ENCODE measurements around the gene TAGLN. TPM values are rescaled to one million over a fixed set of nuclear protein-coding genes. Genes with fewer than 3 reads are reported as not detected.

Gene TAGLN
- total RNA-seq, 1 donor, result 3,614 TPM

DNA sequence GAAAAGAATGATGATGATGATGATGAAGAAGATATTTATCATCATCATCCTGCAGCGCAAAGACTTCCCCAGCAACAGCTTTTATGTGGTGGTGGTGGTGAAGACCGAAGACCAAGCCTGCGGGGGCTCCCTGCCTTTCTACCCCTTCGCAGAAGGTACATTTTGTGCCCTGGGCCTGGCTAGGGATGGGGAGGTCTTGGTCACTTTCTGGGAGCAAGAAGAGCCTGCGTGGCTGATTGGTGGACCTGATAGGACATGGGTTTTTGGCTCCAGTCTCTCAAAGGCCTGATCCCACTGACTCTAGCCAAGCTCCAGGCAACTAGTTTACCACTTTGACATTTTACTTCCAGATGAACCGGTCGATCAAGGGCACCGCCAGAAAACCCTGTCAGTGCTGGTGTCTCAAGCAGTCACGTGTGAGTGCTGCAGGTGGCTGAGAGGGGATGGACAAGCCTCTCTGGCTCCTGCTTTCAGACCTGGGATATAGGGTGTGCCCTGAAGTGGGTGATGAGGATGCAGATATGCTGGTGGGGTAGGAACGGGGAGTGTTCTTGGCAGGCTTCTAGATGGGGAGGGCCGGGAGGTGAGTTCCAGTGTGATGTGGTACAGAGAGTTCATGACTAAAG is 15.3 kb upstream of the TAGLN start:
- Histone ChIP-seq H3K27ac (ENCODE audit: low read depth, low read length) (no peak overlapping the region), H3K79me2 (ENCODE audit: insufficient read depth, low read length) (peaks cover 10% of the 10 kb centered on the region), H3K4me3 (ENCODE audit: insufficient read depth, low read length) (no peak overlapping the region), H3K36me3 (ENCODE audit: insufficient read depth, low read length) (peaks cover 51% of the 10 kb centered on the region), H3K4me2 (ENCODE audit: insufficient read depth, low read length) (no peak overlapping the region), H3K27me3 (ENCODE audit: insufficient read depth, low read length) (no peaks in the 10 kb centered on the region), H4K20me1 (ENCODE audit: insufficient read depth, low read length) (no peaks in the 10 kb centered on the region), H3K4me1 (ENCODE audit: insufficient read depth, low read length) (peaks cover 17% of the 10 kb centered on the region), H2AFZ (ENCODE audit: low read length) (no peak overlapping the region), H3K9me3 (ENCODE audit: low read depth, low read length) (no peaks in the 10 kb centered on the region)
- TF ChIP-seq, protein P1, sequence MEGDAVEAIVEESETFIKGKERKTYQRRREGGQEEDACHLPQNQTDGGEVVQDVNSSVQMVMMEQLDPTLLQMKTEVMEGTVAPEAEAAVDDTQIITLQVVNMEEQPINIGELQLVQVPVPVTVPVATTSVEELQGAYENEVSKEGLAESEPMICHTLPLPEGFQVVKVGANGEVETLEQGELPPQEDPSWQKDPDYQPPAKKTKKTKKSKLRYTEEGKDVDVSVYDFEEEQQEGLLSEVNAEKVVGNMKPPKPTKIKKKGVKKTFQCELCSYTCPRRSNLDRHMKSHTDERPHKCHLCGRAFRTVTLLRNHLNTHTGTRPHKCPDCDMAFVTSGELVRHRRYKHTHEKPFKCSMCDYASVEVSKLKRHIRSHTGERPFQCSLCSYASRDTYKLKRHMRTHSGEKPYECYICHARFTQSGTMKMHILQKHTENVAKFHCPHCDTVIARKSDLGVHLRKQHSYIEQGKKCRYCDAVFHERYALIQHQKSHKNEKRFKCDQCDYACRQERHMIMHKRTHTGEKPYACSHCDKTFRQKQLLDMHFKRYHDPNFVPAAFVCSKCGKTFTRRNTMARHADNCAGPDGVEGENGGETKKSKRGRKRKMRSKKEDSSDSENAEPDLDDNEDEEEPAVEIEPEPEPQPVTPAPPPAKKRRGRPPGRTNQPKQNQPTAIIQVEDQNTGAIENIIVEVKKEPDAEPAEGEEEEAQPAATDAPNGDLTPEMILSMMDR (IDR thresholded peaks at IDR 0.05; ENCODE audit: extremely low read depth, low read depth, low read length), result no peak
- DNase-seq (ENCODE audit: insufficient read length, low spot score, missing footprints), result peak; percentile 72

DNA sequence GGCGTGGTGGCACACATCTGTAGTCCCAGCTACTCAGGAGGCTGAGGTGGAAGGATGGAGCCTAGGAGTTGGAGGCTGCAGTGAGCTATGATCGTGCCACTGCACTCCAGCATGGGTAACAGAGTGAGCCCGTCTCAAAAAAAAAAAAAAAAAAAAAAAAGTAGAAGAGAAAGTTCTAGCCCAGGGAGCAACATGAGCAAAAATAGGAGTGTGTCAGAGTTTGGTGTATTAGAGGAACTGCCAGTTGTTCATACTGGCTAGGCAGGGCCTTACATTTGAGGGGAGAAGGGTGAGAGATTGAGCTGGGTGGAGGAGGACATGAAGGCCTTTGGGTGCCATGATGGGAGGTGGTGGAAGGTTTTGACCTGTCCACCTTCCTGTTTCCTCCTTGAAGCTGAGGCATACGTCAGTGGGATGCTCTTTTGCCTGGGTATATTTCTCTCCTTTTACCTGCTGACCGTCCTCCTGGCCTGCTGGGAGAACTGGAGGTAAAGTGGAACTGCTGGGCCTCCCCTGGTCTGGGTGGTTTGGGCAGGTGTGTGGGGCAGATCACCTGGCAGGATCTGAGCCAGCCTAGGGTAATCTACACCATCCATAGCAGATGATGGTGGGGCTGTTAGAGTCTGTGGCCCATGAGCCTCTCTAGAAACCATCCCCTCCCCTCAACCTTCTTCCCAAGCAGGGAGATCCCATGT is 13.3 kb upstream of the TAGLN start:
- Histone ChIP-seq H3K27ac (ENCODE audit: low read depth, low read length) (no peak overlapping the region), H3K4me1 (ENCODE audit: insufficient read depth, low read length) (peaks cover 3% of the 10 kb centered on the region), H3K4me3 (ENCODE audit: insufficient read depth, low read length) (no peak overlapping the region), H4K20me1 (ENCODE audit: insufficient read depth, low read length) (peaks cover 4% of the 10 kb centered on the region), H3K27me3 (ENCODE audit: insufficient read depth, low read length) (no peaks in the 10 kb centered on the region), H3K4me2 (ENCODE audit: insufficient read depth, low read length) (no peak overlapping the region), H3K9me3 (ENCODE audit: low read depth, low read length) (no peaks in the 10 kb centered on the region), H3K79me2 (ENCODE audit: insufficient read depth, low read length) (peaks cover 2% of the 10 kb centered on the region), H2AFZ (ENCODE audit: low read length) (no peak overlapping the region), H3K36me3 (ENCODE audit: insufficient read depth, low read length) (peaks cover 70% of the 10 kb centered on the region)
- TF ChIP-seq, protein P1 (IDR thresholded peaks at IDR 0.05; ENCODE audit: extremely low read depth, low read depth, low read length), result no peak
- peak; percentile 46 for DNase-seq (ENCODE audit: insufficient read length, low spot score, missing footprints)

DNA sequence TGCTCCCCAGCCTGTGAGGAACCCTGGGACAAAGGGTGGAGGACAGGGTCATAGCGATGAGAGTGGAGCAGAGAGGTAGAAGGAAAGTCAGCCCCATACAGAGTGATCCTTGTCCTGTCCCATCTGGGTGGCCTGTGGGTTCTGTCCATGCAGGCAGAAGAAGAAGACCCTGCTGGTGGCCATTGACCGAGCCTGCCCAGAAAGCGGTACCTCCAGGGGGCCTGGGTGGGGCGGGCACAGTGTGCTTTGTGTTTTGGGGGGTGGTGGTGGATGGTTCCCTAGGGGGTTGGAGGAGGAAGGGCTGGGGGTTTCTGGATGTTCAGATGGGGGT is 12.8 kb upstream of the TAGLN start:
- H3K4me3 ChIP-seq (ENCODE audit: insufficient read depth, low read length), result no peak overlapping the region
- peaks cover 4% of the 10 kb centered on the region for H4K20me1 ChIP-seq (ENCODE audit: insufficient read depth, low read length)
- no peaks in the 10 kb centered on the region for H3K27me3 ChIP-seq (ENCODE audit: insufficient read depth, low read length)
- no peaks in the 10 kb centered on the region for H3K4me1 ChIP-seq (ENCODE audit: insufficient read depth, low read length)
- H3K9me3 ChIP-seq (ENCODE audit: low read depth, low read length), result no peaks in the 10 kb centered on the region
- TF ChIP-seq, protein P1 (IDR thresholded peaks at IDR 0.05; ENCODE audit: extremely low read depth, low read depth, low read length), result no peak
- H3K4me2 ChIP-seq (ENCODE audit: insufficient read depth, low read length), result no peak overlapping the region
- H3K79me2 ChIP-seq (ENCODE audit: insufficient read depth, low read length), result no peaks in the 10 kb centered on the region
- no peak overlapping the region for H3K27ac ChIP-seq (ENCODE audit: low read depth, low read length)
- H2AFZ ChIP-seq (ENCODE audit: low read length), result no peak overlapping the region
- H3K36me3 ChIP-seq (ENCODE audit: insufficient read depth, low read length), result peaks cover 70% of the 10 kb centered on the region
- DNase-seq (ENCODE audit: insufficient read length, low spot score, missing footprints), result peak; percentile 31

DNA sequence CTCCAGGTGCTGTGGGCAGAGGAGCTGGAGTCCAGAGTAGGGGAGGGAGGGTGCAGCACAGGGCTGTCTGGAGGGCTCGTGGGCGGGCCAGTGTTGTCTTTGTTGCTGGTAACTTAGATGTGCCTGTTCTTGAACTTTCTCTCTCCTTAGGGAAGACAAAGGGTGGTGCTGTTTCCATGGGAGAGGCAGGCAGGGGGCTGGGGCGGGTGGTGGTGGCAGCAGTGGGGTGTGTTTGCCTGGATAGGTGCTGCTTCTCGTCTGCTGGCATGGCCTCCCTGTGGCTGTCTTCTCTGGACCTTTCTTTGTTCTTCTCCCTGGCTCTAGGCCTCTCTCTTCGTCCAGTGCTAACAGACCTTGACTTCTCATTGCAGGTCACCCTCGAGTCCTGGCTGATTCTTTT is 12.2 kb upstream of the TAGLN start:
- DNase-seq (ENCODE audit: insufficient read length, low spot score, missing footprints), result peak; percentile 75
- TF ChIP-seq, protein P1 (IDR thresholded peaks at IDR 0.05; ENCODE audit: extremely low read depth, low read depth, low read length), result no peak
- peaks cover 73% of the 10 kb centered on the region for H3K36me3 ChIP-seq (ENCODE audit: insufficient read depth, low read length)

More for the DNA sequence above, 12.2 kb upstream of the TAGLN start:
- no peaks in the 10 kb centered on the region for H3K79me2 ChIP-seq (ENCODE audit: insufficient read depth, low read length)
- H4K20me1 ChIP-seq (ENCODE audit: insufficient read depth, low read length), result peaks cover 4% of the 10 kb centered on the region
- no peaks in the 10 kb centered on the region for H3K27me3 ChIP-seq (ENCODE audit: insufficient read depth, low read length)
- H3K4me3 ChIP-seq (ENCODE audit: insufficient read depth, low read length), result no peak overlapping the region
- H3K27ac ChIP-seq (ENCODE audit: low read depth, low read length), result no peak overlapping the region
- no peaks in the 10 kb centered on the region for H3K4me1 ChIP-seq (ENCODE audit: insufficient read depth, low read length)
- H3K4me2 ChIP-seq (ENCODE audit: insufficient read depth, low read length), result no peak overlapping the region
- H3K9me3 ChIP-seq (ENCODE audit: low read depth, low read length), result no peaks in the 10 kb centered on the region
- no peak overlapping the region for H2AFZ ChIP-seq (ENCODE audit: low read length)

Data from osteoblast (primary cell).